Bronchial epithelial cell (primary cell): ENCODE measurements around the gene SSX5. TPM values are rescaled to one million over a fixed set of nuclear protein-coding genes. Genes with fewer than 3 reads are reported as not detected.
"Not testable (repeated sequence)": the region's sequence is repeated elsewhere in the genome, so short reads cannot be mapped to it uniquely, and the experiment has no call there.

Experiments used
- DNase-seq: peaks from one replicate; pipeline ENCODE4 v3.0.0-alpha.2; 2010; ENCODE audit warnings: low read depth
- FAIRE-seq: peaks from 2 replicates; lab custom pipeline; 2011; peaks lifted over from hg19 to GRCh38; lab: Jason Lieb, UNC
- H3K27me3 ChIP-seq: 2 replicates; pipeline ENCODE4 v1.5.1; 2011; ENCODE audit warnings: low read length; ENCODE audit not compliant: control insufficient read depth, insufficient read depth
- H3K36me3 ChIP-seq: 2 replicates; pipeline ENCODE4 v1.5.1; 2011; ENCODE audit warnings: low read length; ENCODE audit not compliant: control insufficient read depth, insufficient read depth
- H3K4me3 ChIP-seq: 2 replicates; pipeline ENCODE4 v1.5.1; 2011; ENCODE audit warnings: mild to moderate bottlenecking, low read depth, low read length, control low read depth
- CTCF ChIP-seq: IDR thresholded peaks from 2 replicates; pipeline ENCODE4 v1.5.1; 2011; ENCODE audit warnings: mild to moderate bottlenecking, moderate library complexity, low read length, control low read depth, inconsistent platforms; ENCODE audit not compliant: insufficient read depth, severe bottlenecking
- total RNA-seq: library from RNA; depleted of rRNA; stranded (reverse); fragments of >200 nt; gene quantifications from 2 replicates; pipeline ENCODE4 v1.2.1, GENCODE V29; 2014

The SSX5 gene
- not detected in 2 replicates for total RNA-seq

- no peak for FAIRE-seq
- TF ChIP-seq CTCF: no peak
These were observed at the start of gene SSX5 for GRCh38 chrX:48196745-48197201. TSS of gene SSX5 (minus strand) at chrX:48196795. CDS start at chrX:48195358, 1,437 bp downstream.

GRCh38 chrX:48224196-48224595, 27.6 kb upstream of the SSX5 start:
- not testable (repeated sequence) for H3K36me3 ChIP-seq, DNase-seq, H3K27me3 ChIP-seq, FAIRE-seq, H3K4me3 ChIP-seq

More at GRCh38 chrX:48196745-48197201, at the start of gene SSX5:
- Histone ChIP-seq H3K36me3 (no peaks in the 10 kb centered on the region), H3K4me3 (no peak within 1 kb of the TSS), H3K27me3 (no peaks in the 10 kb centered on the region)
- DNase-seq: no peak

- H3K27me3 ChIP-seq, FAIRE-seq, H3K4me3 ChIP-seq, H3K36me3 ChIP-seq, DNase-seq: not testable (repeated sequence)
These were observed 17.7 kb upstream of the SSX5 start for GRCh38 chrX:48214341-48214740.

- H3K36me3 ChIP-seq, H3K27me3 ChIP-seq, H3K4me3 ChIP-seq, FAIRE-seq, DNase-seq: not testable (repeated sequence)
These were observed 6.6 kb downstream of the SSX5 start for GRCh38 chrX:48190024-48190423.

- H3K27me3 ChIP-seq, H3K36me3 ChIP-seq, H3K4me3 ChIP-seq, DNase-seq, FAIRE-seq: not testable (repeated sequence)
These were observed 14.7 kb downstream of the SSX5 start for GRCh38 chrX:48181882-48182281.

- H3K36me3 ChIP-seq: no peaks in the 10 kb centered on the region
- DNase-seq (peak; percentile 69), FAIRE-seq (no peak)
- no peaks in the 10 kb centered on the region for H3K27me3 ChIP-seq
- no peak for TF ChIP-seq CTCF
- H3K4me3 ChIP-seq: no peak overlapping the region
These were observed 15.8 kb downstream of the SSX5 start for GRCh38 chrX:48180811-48181210.

GRCh38 chrX:48179691-48180090, 16.9 kb downstream of the SSX5 start:
- Histone ChIP-seq H3K4me3 (no peak overlapping the region), H3K27me3 (no peaks in the 10 kb centered on the region), H3K36me3 (no peaks in the 10 kb centered on the region)
- no peak for FAIRE-seq
- TF ChIP-seq CTCF: no peak
- DNase-seq: peak; percentile 88

GRCh38 chrX:48166322-48166721, 30.3 kb downstream of the SSX5 start:
- not testable (repeated sequence) for H3K36me3 ChIP-seq, H3K27me3 ChIP-seq, FAIRE-seq, DNase-seq, H3K4me3 ChIP-seq
